HEK293 (cell line): ENCODE measurements around the gene FFAR2.

Experiments used
- CTCF ChIA-PET: fragments of 350-600 bp; formaldehyde crosslinking; extraction: SDS; loops from one replicate; lab custom pipeline; 2021; ENCODE audit warnings: antibody characterized with exemption; lab: Yijun Ruan, JAX
- POLR2A ChIA-PET: fragments of 300-600 bp; formaldehyde crosslinking; extraction: SDS; loops from one replicate; lab custom pipeline; 2020; ENCODE audit warnings: antibody characterized with exemption, inconsistent platforms; lab: Yijun Ruan, JAX
- H3K27ac ChIP-seq: fragments of 200-500 bp; sonication (Bioruptor generic); 2 replicates; pipeline ENCODE4 v1.5.1; 2014; ENCODE audit warnings: low read depth, low read length, control low read depth, inconsistent platforms; ENCODE audit errors: extremely low read depth
- H3K36me3 ChIP-seq, 2 experiments: fragments of 200-500 bp in 1 of 2; sonication (Bioruptor generic) in 1 of 2; 1 replicate in 1 of 2; 2 replicates in 1 of 2; pipeline ENCODE4 v1.5.1; 2014 to 2017; ENCODE audit warnings: inconsistent platforms in 2 of 2, low read length in 2 of 2; ENCODE audit not compliant: control insufficient read depth in 2 of 2, insufficient read depth in 1 of 2
- H3K4me1 ChIP-seq: fragments of 200-500 bp; sonication (Bioruptor generic); 2 replicates; pipeline ENCODE4 v1.5.1; 2014; ENCODE audit warnings: mild to moderate bottlenecking, low read length, inconsistent platforms; ENCODE audit not compliant: control insufficient read depth, insufficient read depth
- H3K4me3 ChIP-seq: 2 replicates; pipeline ENCODE4 v1.5.1; 2011; ENCODE audit warnings: low read depth, mild to moderate bottlenecking, control low read depth, low read length, moderate library complexity
- H3K9me3 ChIP-seq: fragments of 200-500 bp; sonication (Bioruptor generic); 2 replicates; pipeline ENCODE4 v1.5.1; 2014; ENCODE audit warnings: low read depth, low read length, inconsistent platforms; ENCODE audit not compliant: control insufficient read depth, insufficient read depth
- GLI2 ChIP-seq: fragments of 450-650 bp; formaldehyde crosslinking; IDR thresholded peaks from 2 replicates; pipeline ENCODE4; 2017; ENCODE audit warnings: missing biosample characterization, missing genetic modification characterization, low read depth, borderline replicate concordance
- RBAK ChIP-seq: fragments of 450-650 bp; formaldehyde crosslinking; IDR thresholded peaks from 2 replicates; pipeline ENCODE4 v1.5.1; 2016; ENCODE audit warnings: missing biosample characterization, missing genetic modification characterization
- REST ChIP-seq: fragments of 450-650 bp; formaldehyde crosslinking; IDR thresholded peaks from 2 replicates; pipeline ENCODE4 v1.5.1; 2016; ENCODE audit warnings: missing biosample characterization, missing genetic modification characterization
- SCRT1 ChIP-seq: fragments of 450-650 bp; formaldehyde crosslinking; IDR thresholded peaks from 2 replicates; pipeline ENCODE4 v1.5.1; 2016; ENCODE audit warnings: missing biosample characterization, missing genetic modification characterization, borderline replicate concordance
- SCRT2 ChIP-seq: fragments of 450-650 bp; formaldehyde crosslinking; IDR thresholded peaks from 2 replicates; pipeline ENCODE4 v1.5.1; 2016; ENCODE audit warnings: missing biosample characterization, missing genetic modification characterization
- TRIM28 ChIP-seq: IDR thresholded peaks from 2 replicates; pipeline ENCODE4 v1.6.1; 2011; ENCODE audit warnings: low read length, control low read depth, borderline replicate concordance
- ZBTB11 ChIP-seq: fragments of 450-650 bp; formaldehyde crosslinking; conservative IDR thresholded peaks from 2 replicates; pipeline ENCODE4 v1.5.1; 2016; ENCODE audit warnings: low read depth, missing biosample characterization, missing genetic modification characterization
- ZNF561 ChIP-seq: fragments of 450-650 bp; IDR thresholded peaks from 2 replicates; pipeline ENCODE4 v1.5.1; 2018; ENCODE audit warnings: missing biosample characterization, missing genetic modification characterization, borderline replicate concordance
- ZNF623 ChIP-seq: fragments of 450-650 bp; formaldehyde crosslinking; IDR thresholded peaks from 2 replicates; pipeline ENCODE4 v1.5.1; 2016; ENCODE audit warnings: missing biosample characterization, missing genetic modification characterization
- ZNF654 ChIP-seq: fragments of 450-650 bp; formaldehyde crosslinking; IDR thresholded peaks from 2 replicates; pipeline ENCODE4 v1.5.1; 2016; ENCODE audit warnings: low read depth, missing biosample characterization, missing genetic modification characterization
- ZNF677 ChIP-seq: fragments of 450-650 bp; IDR thresholded peaks from 2 replicates; pipeline ENCODE4 v1.5.0; 2018; ENCODE audit warnings: missing biosample characterization, mild to moderate bottlenecking, missing genetic modification characterization, moderate library complexity
- ZNF776 ChIP-seq: fragments of 450-650 bp; formaldehyde crosslinking; IDR thresholded peaks from 2 replicates; pipeline ENCODE4 v1.5.0; 2017; ENCODE audit warnings: missing biosample characterization, missing genetic modification characterization, borderline replicate concordance
- ZNF837 ChIP-seq: fragments of 450-650 bp; formaldehyde crosslinking; IDR thresholded peaks from 2 replicates; pipeline ENCODE4 v1.5.1; 2016; ENCODE audit warnings: missing biosample characterization, missing genetic modification characterization

Gene FFAR2

GRCh38 chr19:35416331-35416730 is 31.7 kb upstream of the FFAR2 start:
- Histone ChIP-seq H3K36me3 (no peaks in the 10 kb centered on the region), H3K9me3 (no peaks in the 10 kb centered on the region), H3K4me1 (no peaks in the 10 kb centered on the region), H3K27ac (no peak overlapping the region), H3K4me3 (no peak overlapping the region)
- ChIA-PET CTCF (interaction anchor here (0.7 to 1.7 kb wide), 2 partner anchors 63 to 768 kb away, joined by 3 to 5 read pairs; no protein-coding TSS in a partner anchor), POLR2A (no interaction called here)
- TF ChIP-seq ZNF654, result no peak

- H3K27ac ChIP-seq, result no peak overlapping the region
- ChIA-PET POLR2A (no interaction called here), CTCF (interaction anchor here (0.6 to 1.7 kb wide), 4 partner anchors 39 to 93 kb away, joined by 3 to 10 read pairs (median 4); no protein-coding TSS in a partner anchor)
These were observed 30.8 kb upstream of the FFAR2 start for GRCh38 chr19:35417278-35417677.

GRCh38 chr19:35417713-35418534 is 30.1 kb upstream of the FFAR2 start:
- TF ChIP-seq TRIM28, result no peak
- no peak for TF ChIP-seq GLI2
- no peak for TF ChIP-seq ZNF561
- TF ChIP-seq ZNF677 (tag by site-specific recombination), result no peak
- TF ChIP-seq ZBTB11 (tag by site-specific recombination), result no peak
- TF ChIP-seq SCRT1 (tag by site-specific recombination), result peak; percentile 45; the same call in 1 of the 2 replicates
- peak; percentile 73 for TF ChIP-seq SCRT2 (tag by site-specific recombination)
- no peaks in the 10 kb centered on the region for H3K36me3 ChIP-seq
- no peak overlapping the region for H3K27ac ChIP-seq
- POLR2A ChIA-PET, result interaction anchor here (0.6 kb wide), 1 partner anchor 757 kb away, joined by 3 read pairs; no protein-coding TSS in a partner anchor
- no peak overlapping the region for H3K4me3 ChIP-seq
- H3K4me1 ChIP-seq, result no peaks in the 10 kb centered on the region
- CTCF ChIA-PET, result interaction anchor here (0.6 to 1.7 kb wide), 5 partner anchors 39 to 174 kb away, joined by 3 to 10 read pairs (median 3); no protein-coding TSS in a partner anchor
- H3K9me3 ChIP-seq, result no peaks in the 10 kb centered on the region

More at GRCh38 chr19:35417278-35417677, 30.8 kb upstream of the FFAR2 start:
- H3K9me3 ChIP-seq, result no peaks in the 10 kb centered on the region
- H3K4me1 ChIP-seq, result no peaks in the 10 kb centered on the region
- H3K4me3 ChIP-seq, result no peak overlapping the region
- TF ChIP-seq ZNF623 (tag by site-specific recombination), result no peak
- TF ChIP-seq ZNF837 (tag by site-specific recombination), result no peak
- TF ChIP-seq ZNF776 (tag by site-specific recombination), result no peak
- no peak for TF ChIP-seq REST
- TF ChIP-seq RBAK, result no peak
- H3K36me3 ChIP-seq, result no peaks in the 10 kb centered on the region
